Epidermal melanocyte (primary cell): Measurements from ENCODE around the gene INPP5E.

Experiments used
- DNase-seq: peaks from one replicate; pipeline ENCODE4 v3.0.0; 2011; ENCODE audit warnings: low spot score; ENCODE audit not compliant: insufficient read length

The INPP5E gene

DNA sequence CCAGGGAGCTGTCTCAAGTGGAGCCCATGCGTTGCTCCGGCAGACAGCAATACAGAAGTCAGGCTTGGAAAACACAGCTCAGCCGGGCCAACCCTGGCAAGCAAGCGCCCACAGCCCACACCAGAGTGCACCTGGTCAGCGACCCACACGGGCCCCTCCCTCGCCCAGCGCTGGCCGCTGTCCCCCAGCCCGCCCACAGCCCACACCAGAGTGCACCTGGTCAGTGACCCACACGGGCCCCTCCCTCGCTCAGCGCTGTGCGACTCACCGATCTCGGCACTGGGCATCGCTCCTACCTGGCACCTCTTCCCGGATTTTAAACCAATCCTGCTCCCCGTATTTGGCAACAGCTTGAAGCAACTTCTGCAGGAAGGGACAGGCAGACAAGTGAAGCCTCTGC is 52.4 kb downstream of the INPP5E start:
- no peak for DNase-seq

GRCh38 chr9:136386018-136386417 is 53.6 kb downstream of the INPP5E start:
- no peak for DNase-seq

GRCh38 chr9:136385015-136385414 is 54.6 kb downstream of the INPP5E start:
- DNase-seq: no peak

DNA sequence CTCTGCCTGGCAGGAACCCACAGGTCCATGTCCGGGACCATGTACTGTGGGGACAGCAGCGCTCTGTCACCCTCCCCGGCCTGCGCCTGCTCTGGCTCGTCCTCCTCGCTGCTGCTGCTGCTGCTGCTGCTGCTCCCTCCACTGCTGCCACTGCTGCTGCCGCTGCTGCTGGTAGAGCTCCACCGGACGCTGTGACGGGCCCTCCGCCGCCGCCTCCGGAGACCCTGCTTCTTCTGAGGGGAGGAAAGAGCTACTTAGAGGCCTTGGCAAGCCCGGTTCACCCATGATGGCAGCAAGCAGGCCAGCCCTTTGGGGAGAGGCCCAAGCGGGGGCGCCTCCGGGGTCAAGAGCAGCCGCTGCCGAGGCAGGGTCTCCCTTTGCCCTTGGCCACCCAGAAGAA is 56.2 kb downstream of the INPP5E start:
- DNase-seq: no peak

DNA sequence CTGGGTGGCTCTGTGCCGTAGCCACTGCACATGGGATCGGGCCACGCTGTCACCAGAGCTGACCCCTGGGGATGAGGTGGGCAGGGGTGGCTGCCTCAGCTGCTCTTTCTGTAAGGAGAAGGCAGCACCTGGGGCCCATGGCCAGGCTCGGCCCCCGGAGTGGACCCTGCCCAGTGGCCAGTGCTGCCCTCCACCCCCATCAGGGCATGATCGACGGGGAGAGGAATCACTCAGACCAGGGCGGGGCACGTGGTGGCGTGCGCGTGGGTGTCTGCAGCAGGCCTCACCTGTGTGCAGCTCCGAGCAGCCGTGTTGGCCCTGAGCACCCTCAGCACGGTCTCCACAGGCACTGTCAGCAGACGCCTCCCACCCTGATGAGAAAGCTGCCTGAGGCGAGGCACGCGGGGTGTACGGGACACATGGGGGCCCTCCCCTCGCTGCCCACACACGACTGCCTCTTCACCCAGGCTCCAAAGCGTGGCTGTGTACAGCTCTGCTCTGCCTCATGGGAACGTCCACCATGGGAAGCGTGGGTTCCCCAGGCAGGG is 57.6 kb downstream of the INPP5E start:
- DNase-seq: no peak

GRCh38 chr9:136381311-136381710 is 58.3 kb downstream of the INPP5E start:
- DNase-seq: no peak

GRCh38 chr9:136380381-136380780 is 59.3 kb downstream of the INPP5E start:
- no peak for DNase-seq

DNA sequence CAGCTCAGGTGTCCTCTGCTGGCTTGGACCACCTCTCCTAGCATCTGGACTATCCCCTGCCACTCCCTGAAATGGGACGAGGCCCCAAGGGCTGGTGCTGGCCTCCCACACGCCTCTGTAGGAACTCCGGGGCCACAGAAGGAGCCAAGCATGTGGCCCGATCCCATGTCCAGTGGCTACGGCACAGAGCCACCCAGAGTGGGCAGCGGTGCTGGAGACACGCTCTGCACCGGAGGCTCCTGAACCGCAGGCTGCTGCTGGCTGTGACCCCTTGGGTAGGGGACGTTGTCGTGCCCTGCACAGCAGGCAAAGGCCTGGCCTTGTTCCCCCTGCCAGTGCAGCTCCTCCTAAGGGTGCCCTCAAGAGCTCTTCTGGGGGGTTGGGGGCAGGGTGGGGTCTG is 59.8 kb downstream of the INPP5E start:
- DNase-seq: no peak

GRCh38 chr9:136379401-136379800 is 60.2 kb downstream of the INPP5E start:
- no peak for DNase-seq

- DNase-seq: no peak
Observed at GRCh38 chr9:136379003-136379287, 60.7 kb downstream of the INPP5E start.
